Fibroblast of the aortic adventitia (primary cell): Measurements from ENCODE around the gene TLE1. TPM values are rescaled to one million over a fixed set of nuclear protein-coding genes. Genes with fewer than 3 reads are reported as not detected.

Source experiments
- DNase-seq: peaks from one replicate; pipeline ENCODE4 v3.0.0-alpha.2; 2010; ENCODE audit warnings: low read depth
- H3K4me3 ChIP-seq: 2 replicates; pipeline ENCODE4 v1.5.1; 2011; ENCODE audit warnings: low read depth, mild to moderate bottlenecking, control low read depth, low read length, moderate library complexity
- CTCF ChIP-seq: IDR thresholded peaks from 2 replicates; pipeline ENCODE4 v1.5.1; 2011; ENCODE audit warnings: mild to moderate bottlenecking, low read length, control low read depth, inconsistent platforms; ENCODE audit not compliant: insufficient read depth
- total RNA-seq: library from RNA; depleted of rRNA; stranded (reverse); fragments of >200 nt; gene quantifications from 2 replicates; pipeline ENCODE4 v1.2.3, GENCODE V29; 2012; ENCODE audit warnings: low replicate concordance

The TLE1 gene
- total RNA-seq, 1 donor: 49.5 TPM

DNA sequence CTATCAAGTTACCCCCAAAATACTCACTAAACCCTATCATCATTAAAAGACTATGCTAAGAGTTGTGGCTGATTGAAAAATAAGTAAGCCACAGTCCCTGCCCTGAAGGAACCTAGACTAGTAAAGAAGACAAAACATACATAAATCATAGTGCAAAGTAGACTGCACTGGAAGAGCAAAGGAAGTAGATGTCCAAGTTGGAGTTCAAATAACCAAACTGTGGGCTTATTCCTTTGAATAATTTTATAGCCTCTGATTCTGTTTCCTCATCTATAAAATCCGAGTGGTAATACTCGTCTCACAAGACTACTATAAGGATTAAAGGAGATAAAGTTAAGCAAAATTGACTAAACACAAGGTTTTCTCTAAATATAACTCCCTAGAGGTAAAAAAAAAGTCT lies 140.4 kb downstream of the TLE1 start:
- TF ChIP-seq CTCF: no peak
- DNase-seq: no peak
- no peak overlapping the region for H3K4me3 ChIP-seq

DNA sequence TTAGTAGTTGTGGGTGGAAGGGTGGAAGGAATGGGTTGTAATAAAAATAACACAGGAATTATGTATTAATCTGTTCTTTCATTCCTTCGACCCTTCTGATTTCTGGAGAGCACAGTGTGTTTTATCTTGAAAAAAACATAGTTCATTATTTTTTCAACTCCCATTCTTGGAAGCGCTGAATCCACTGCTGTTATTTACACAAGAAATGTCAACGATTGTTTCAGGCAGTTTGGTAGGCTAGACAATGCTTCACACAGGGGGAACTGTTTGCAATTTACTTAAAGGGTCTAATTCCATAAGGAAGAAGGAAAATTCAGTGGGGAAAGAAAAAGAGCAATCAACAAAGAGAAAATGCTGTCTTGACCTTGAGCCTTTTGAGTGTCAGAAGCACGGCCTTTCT lies 142.9 kb downstream of the TLE1 start:
- DNase-seq: no peak
- TF ChIP-seq CTCF: no peak
- H3K4me3 ChIP-seq: no peak overlapping the region

DNA sequence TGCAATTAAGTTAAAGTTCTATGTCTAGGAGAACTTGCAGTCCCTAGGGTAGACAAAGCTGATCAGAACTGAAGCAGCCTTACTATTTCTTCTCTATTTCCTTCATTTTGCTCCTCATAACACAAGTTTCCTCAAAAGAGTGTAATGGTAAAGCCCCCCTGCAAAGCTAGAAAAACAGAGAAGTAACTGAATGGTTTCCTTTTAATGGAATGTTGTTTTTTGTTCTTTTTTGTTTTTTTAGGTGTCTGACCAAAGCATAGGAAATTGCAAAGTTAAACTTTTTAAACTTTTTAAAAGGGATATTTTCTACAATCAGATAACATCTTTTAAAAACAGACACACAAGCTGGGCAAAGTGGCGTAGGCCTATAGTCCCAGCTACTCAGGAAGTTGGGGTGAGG lies 145.7 kb downstream of the TLE1 start:
- H3K4me3 ChIP-seq: no peak overlapping the region
- DNase-seq: no peak
- TF ChIP-seq CTCF: no peak

DNA sequence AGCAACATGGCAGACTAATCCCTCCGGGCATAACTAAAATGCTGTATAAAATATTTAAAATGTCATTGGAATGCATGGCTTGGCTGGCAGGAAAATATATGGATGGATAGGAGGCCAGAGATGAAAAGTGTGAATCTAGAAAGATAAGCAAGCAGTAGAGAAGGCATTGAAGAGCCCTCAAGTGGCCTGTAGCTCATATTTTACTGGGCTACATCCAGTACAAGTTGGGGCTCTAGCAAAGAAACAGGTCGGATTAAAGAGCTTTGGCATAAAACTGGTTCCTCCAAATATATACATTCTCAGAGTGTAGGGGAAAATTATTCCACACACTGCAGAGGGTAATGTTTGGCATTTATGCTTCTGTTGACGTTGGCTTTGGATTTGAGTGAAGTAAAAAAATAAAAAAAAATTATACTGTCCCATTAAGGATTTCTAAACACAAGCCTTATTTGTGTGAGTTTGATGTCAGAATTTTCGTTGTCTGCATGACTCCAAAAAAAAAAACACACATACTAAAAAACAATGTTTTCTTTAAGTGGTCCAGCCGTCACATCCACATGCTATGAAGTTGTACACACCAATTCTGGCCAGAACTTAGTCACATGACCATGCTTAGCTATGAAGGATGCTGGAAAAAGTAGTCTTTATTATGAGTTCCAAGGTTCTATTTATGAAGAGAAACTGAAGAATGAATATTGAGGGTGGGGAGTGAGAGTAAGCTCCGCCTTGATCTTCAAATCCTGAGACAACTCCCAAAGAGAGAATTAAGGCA lies 147.0 kb downstream of the TLE1 start:
- DNase-seq: no peak
- no peak overlapping the region for H3K4me3 ChIP-seq
- TF ChIP-seq CTCF: no peak

- no peak for TF ChIP-seq CTCF
- DNase-seq: no peak
- no peak overlapping the region for H3K4me3 ChIP-seq
Observed at GRCh38 chr9:81540142-81540710, 149.1 kb downstream of the TLE1 start.

- no peak overlapping the region for H3K4me3 ChIP-seq
- no peak for DNase-seq
- TF ChIP-seq CTCF: no peak
Observed at GRCh38 chr9:81539317-81539716, 150.0 kb downstream of the TLE1 start.
